Colonic mucosa (tissue), 4 donors: Measurements from ENCODE around the gene CAV2. TPM values are rescaled to one million over a fixed set of nuclear protein-coding genes. Genes with fewer than 3 reads are reported as not detected.
A peak's percentile ranks its signal among the peaks of the same experiment; 100 is the strongest.

Source experiments
- DNase-seq: peaks from one replicate; pipeline ENCODE4 v3.0.0-alpha.2; 2020
- H3K27ac ChIP-seq: fragments of 200-600 bp; one replicate; pipeline ENCODE4 v1.8.0; 2021
- H3K27me3 ChIP-seq: fragments of 200-600 bp; one replicate; pipeline ENCODE4 v1.8.0; 2021
- H3K36me3 ChIP-seq: fragments of 200-600 bp; one replicate; pipeline ENCODE4 v1.8.0; 2021
- H3K4me1 ChIP-seq: fragments of 200-600 bp; one replicate; pipeline ENCODE4 v1.8.0; 2021; ENCODE audit warnings: mild to moderate bottlenecking
- H3K4me3 ChIP-seq: fragments of 200-600 bp; one replicate; pipeline ENCODE4 v1.8.0; 2021
- H3K9ac ChIP-seq, 2 donors: one replicate each; pipeline ENCODE4 v1.7.0; 2013; ENCODE audit warnings: control low read depth in 2 of 2, low read depth in 2 of 2, low read length in 2 of 2
- H3K9me3 ChIP-seq: fragments of 200-600 bp; one replicate; pipeline ENCODE4 v1.8.0; 2021
- intact Hi-C: fragments of 100-400 bp; cut with DNase I; formaldehyde crosslinking; loops from one replicate; pipeline ENCODE4 v1.14.1; 2022
- total RNA-seq, 2 donors: library from RNA; stranded (reverse); fragmentation: NEBNext Ultra II Directional in 1 of 2; extraction: Animal tissue kit (Norgen Biotek cat#: 25700) in 1 of 2; gene quantifications; one replicate each; pipeline ENCODE4 v1.2.1, GENCODE V29; 2021
- TF ChIP-seq, protein P1 (sequence below): fragments of 200-600 bp; IDR thresholded peaks from one replicate; pipeline ENCODE4 v1.8.0; 2022; ENCODE audit warnings: antibody characterized with exemption, mild to moderate bottlenecking
- donor health status: healthy.
- donor health status: DM: no; HTN: no; CAD: no.
- donor health status: DM: no; HTN: no; CAD: no.

The CAV2 gene
- total RNA-seq, 2 donors from 2014 or later, result 4.2 to 22.0 TPM

DNA sequence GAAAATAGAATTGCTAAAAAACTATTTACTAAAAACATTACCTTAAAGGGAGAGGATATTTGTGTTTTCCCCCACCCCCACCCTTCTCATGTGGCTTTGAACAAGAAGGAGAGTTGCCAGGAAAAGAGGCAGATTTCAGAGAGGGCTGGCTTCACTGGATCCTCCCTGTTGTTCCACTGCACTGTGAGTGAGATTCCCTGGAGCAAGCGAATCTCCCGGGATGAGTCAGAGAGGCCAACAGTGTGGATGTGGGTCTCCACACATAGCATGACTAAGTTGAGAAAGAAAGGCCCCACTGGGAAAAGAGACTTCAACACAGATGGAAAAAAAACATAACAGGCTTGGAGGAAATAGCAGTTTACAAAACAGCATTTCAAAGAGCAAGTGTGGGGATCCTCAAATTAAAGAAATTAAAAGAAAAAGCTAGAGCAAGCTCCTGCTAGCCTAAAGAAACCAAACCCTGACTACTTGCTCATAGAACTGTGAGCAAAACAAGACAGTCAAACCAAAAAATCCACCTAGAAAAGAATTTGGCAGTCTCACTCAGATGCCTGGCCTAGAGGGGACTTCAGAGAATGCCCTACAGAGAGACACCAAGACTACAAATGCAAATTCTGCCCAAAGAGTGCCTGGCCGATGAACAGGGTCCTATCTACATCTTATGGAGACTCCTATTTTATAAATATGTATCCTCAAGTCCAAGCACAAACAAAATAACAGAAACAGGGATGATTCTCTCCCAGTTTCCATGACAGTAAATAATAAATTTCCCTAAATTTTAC is 28.7 kb downstream of the CAV2 start:
- intact Hi-C loops, result loop anchor here (5.0 kb wide), 2 partner anchors 91 to 266 kb away; no protein-coding TSS in a partner anchor

DNA sequence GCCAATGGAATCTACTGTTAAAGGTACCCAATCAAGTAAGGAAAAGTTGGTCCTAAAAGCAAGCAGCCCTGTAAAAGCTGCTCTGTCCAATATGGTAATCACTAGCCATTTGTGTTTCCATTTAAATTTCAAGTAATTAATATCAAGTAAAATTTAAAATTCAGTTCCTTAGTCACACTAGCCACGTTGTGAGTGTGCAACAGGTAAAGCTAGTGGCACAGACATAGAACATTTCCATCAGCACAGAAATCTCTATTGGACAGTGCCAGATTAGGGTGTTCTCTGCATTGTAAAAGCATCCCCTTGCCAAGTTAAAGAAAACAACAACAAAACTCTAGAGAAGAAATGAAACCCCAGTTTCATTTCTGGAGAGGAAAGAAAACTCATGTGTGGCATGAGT is 29.7 kb downstream of the CAV2 start:
- Histone ChIP-seq H3K9ac (no peak overlapping the region), H3K4me1 (peaks cover 9% of the 10 kb centered on the region), H3K4me3 (no peak overlapping the region), H3K27me3 (peaks cover 22% of the 10 kb centered on the region), H3K27ac (no peak overlapping the region), H3K36me3 (no peaks in the 10 kb centered on the region), H3K9me3 (no peaks in the 10 kb centered on the region)
- DNase-seq, result no peak
- intact Hi-C loops, result loop anchor here (5.0 kb wide), 2 partner anchors 92 to 267 kb away; no protein-coding TSS in a partner anchor
- TF ChIP-seq, protein P1, sequence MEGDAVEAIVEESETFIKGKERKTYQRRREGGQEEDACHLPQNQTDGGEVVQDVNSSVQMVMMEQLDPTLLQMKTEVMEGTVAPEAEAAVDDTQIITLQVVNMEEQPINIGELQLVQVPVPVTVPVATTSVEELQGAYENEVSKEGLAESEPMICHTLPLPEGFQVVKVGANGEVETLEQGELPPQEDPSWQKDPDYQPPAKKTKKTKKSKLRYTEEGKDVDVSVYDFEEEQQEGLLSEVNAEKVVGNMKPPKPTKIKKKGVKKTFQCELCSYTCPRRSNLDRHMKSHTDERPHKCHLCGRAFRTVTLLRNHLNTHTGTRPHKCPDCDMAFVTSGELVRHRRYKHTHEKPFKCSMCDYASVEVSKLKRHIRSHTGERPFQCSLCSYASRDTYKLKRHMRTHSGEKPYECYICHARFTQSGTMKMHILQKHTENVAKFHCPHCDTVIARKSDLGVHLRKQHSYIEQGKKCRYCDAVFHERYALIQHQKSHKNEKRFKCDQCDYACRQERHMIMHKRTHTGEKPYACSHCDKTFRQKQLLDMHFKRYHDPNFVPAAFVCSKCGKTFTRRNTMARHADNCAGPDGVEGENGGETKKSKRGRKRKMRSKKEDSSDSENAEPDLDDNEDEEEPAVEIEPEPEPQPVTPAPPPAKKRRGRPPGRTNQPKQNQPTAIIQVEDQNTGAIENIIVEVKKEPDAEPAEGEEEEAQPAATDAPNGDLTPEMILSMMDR, result no peak

More for the DNA sequence above, 28.7 kb downstream of the CAV2 start:
- Histone ChIP-seq H3K9me3 (no peaks in the 10 kb centered on the region), H3K27ac (peak overlapping the region; percentile 68), H3K4me3 (no peak overlapping the region), H3K4me1 (peaks cover 9% of the 10 kb centered on the region), H3K9ac (peak overlapping the region in 1 of 2 donors; percentile 21), H3K27me3 (peaks cover 23% of the 10 kb centered on the region), H3K36me3 (no peaks in the 10 kb centered on the region)
- DNase-seq, result peak; percentile 36
- TF ChIP-seq, protein P1, result no peak

DNA sequence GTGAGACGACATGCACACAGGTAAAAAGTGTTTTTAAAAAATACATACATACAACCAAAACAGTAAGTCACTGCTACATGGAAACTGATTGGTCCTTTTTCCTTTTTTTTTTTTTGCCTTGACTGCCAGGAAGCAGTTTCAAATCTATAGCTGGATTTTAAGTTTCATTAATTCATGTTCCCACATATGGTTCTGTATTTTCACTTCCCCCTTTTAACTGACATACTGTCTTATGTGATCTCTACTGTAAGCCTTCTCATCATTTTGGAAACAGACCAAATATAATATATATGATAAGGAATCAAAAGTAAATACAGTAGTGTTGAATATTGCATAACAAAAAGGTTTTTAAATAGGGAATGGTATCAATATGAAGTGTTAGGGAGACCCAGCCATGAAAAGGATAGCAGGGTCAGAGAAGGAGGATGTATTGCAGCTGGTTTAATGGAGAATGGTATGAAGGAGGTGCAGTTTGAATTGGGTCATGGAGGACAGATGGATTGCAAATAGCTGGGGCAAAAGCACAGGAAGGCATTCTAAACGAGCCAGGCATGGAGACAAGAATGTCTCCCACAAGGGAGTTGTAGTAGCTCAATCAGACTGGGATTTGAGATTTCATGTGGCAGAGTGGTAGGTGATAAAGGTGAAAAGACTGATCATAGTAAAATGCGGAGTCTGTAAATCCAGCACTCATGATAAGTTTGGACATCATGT is 30.7 kb downstream of the CAV2 start:
- H3K4me3 ChIP-seq, result peak overlapping the region; percentile 3

DNA sequence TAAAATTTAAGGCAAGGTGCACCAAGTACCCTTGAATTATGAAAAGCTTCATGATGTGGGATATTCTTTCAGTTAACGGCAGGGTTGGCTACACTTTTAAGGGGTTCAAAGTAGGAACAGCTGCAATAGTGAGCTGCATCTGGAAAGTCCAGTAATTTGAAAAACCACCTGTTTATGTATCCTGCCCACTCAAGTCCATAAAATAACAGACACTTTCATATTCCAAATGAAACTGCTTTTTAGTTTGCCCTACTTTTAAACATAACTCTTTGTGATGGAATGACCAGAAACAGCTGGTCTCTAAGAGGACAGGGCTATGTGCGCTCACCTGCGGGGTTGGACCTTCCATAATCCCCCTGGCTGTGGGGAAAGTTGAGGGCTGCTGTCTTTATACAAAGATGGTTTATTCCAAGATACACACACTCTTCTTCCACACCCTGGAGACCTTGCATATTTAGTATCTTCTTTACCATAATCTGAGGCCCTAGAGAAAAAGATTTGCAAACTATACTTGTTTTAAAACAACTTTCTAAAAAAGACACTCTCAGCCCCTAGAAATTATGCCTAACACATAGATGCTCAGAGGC is 32.7 kb downstream of the CAV2 start:
- TF ChIP-seq, protein P1, result no peak
- H3K9ac ChIP-seq, result no peak overlapping the region
- intact Hi-C loops, result no loop called here
- no peaks in the 10 kb centered on the region for H3K36me3 ChIP-seq
- H3K4me3 ChIP-seq, result no peak overlapping the region
- DNase-seq, result no peak
- H3K9me3 ChIP-seq, result no peaks in the 10 kb centered on the region
- no peaks in the 10 kb centered on the region for H3K27me3 ChIP-seq
- no peaks in the 10 kb centered on the region for H3K4me1 ChIP-seq
- no peak overlapping the region for H3K27ac ChIP-seq

More for the DNA sequence above, 30.7 kb downstream of the CAV2 start:
- TF ChIP-seq, protein P1, result no peak
- intact Hi-C loops, result no loop called here
- no peaks in the 10 kb centered on the region for H3K36me3 ChIP-seq
- no peaks in the 10 kb centered on the region for H3K9me3 ChIP-seq
- no peak overlapping the region for H3K9ac ChIP-seq
- no peak for DNase-seq
- peaks cover 1% of the 10 kb centered on the region for H3K4me1 ChIP-seq
- H3K27me3 ChIP-seq, result peaks cover 12% of the 10 kb centered on the region
- no peak overlapping the region for H3K27ac ChIP-seq

DNA sequence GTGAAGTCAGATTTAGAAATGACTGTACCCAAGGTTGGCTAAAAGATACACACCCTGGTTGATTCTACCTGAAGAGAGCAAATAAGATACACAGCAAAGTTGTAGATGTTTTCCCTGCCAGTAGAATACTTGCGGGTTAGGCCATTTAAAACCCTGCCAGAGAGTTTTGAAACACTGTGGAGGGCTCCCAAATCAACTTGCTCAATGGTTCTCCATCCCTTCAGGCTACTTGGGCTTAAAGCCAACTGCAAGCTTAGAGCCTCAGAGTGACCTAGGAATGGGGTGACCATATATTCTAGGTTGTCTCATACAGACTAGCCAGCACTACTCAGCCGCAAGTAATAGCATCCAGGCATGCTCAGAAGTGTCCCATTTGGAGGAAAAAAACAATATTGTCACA is 35.3 kb downstream of the CAV2 start:
- Histone ChIP-seq H3K4me1 (no peaks in the 10 kb centered on the region), H3K27ac (no peak overlapping the region), H3K4me3 (no peak overlapping the region), H3K9ac (no peak overlapping the region), H3K27me3 (no peaks in the 10 kb centered on the region), H3K9me3 (no peaks in the 10 kb centered on the region), H3K36me3 (no peaks in the 10 kb centered on the region)
- intact Hi-C loops, result no loop called here
- no peak for DNase-seq
- TF ChIP-seq, protein P1, result no peak
